Measurements from ENCODE around the gene DPYSL4. TPM values are rescaled to one million over a fixed set of nuclear protein-coding genes. Genes with fewer than 3 reads are reported as not detected.

The DPYSL4 gene
- total and polyA plus RNA-seq, 9 donors: 1.3 to 7.1 (median 4.7) TPM

DNA sequence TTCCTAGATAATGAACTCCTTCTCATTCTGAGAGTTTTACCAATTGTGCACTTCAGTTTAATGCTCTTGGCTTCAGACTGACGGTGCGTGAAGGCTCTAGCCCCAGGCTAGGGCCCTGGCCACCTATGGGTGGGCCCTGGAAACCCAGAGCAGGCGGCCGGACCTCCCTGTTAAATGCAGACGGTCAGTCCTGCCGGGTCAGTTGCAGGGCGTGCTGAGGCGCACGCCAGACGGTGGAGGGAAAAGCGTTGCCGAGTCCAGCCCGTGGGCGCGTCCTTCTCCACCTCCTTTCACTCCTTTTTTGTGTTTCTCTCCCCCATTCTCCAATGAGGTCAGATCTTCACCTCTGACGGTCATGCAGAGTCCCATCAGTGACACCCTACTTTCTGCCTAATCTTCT, 2.3 kb downstream of the DPYSL4 start:
- H3K4me1 ChIP-seq (ENCODE audit: control insufficient read depth, insufficient read depth, low read length): peaks cover 23% of the 10 kb centered on the region
- no peak overlapping the region for H3K4me3 ChIP-seq (ENCODE audit: low read length)
- H3K27ac ChIP-seq (ENCODE audit: low read length): no peak overlapping the region
- H3K9me3 ChIP-seq (replicated peaks; ENCODE audit: control insufficient read depth, low read depth, low read length): no peaks in the 10 kb centered on the region
- DNase-seq: no peak
- WGBS (ENCODE audit: insufficient coverage): 78% methylated on average over 15 of the region's 16 CpGs
- H3K27me3 ChIP-seq (ENCODE audit: control insufficient read depth, insufficient read depth, low read length): peaks cover 58% of the 10 kb centered on the region
- H3K36me3 ChIP-seq (ENCODE audit: control insufficient read depth, insufficient read depth, low read length): no peaks in the 10 kb centered on the region

- 80% methylated on average over 9 of the region's 17 CpGs for WGBS (ENCODE audit: insufficient coverage)
- H3K27me3 ChIP-seq (ENCODE audit: control insufficient read depth, insufficient read depth, low read length): peaks cover 50% of the 10 kb centered on the region
- no peaks in the 10 kb centered on the region for H3K9me3 ChIP-seq (replicated peaks; ENCODE audit: control insufficient read depth, low read depth, low read length)
- H3K27ac ChIP-seq (ENCODE audit: low read length): no peak overlapping the region
- H3K4me1 ChIP-seq (ENCODE audit: control insufficient read depth, insufficient read depth, low read length): peaks cover 23% of the 10 kb centered on the region
- H3K36me3 ChIP-seq (ENCODE audit: control insufficient read depth, insufficient read depth, low read length): no peaks in the 10 kb centered on the region
- no peak for DNase-seq
- H3K4me3 ChIP-seq (ENCODE audit: low read length): no peak overlapping the region
Measured at GRCh38 chr10:132189810-132190422, 3.2 kb downstream of the DPYSL4 start.

DNA sequence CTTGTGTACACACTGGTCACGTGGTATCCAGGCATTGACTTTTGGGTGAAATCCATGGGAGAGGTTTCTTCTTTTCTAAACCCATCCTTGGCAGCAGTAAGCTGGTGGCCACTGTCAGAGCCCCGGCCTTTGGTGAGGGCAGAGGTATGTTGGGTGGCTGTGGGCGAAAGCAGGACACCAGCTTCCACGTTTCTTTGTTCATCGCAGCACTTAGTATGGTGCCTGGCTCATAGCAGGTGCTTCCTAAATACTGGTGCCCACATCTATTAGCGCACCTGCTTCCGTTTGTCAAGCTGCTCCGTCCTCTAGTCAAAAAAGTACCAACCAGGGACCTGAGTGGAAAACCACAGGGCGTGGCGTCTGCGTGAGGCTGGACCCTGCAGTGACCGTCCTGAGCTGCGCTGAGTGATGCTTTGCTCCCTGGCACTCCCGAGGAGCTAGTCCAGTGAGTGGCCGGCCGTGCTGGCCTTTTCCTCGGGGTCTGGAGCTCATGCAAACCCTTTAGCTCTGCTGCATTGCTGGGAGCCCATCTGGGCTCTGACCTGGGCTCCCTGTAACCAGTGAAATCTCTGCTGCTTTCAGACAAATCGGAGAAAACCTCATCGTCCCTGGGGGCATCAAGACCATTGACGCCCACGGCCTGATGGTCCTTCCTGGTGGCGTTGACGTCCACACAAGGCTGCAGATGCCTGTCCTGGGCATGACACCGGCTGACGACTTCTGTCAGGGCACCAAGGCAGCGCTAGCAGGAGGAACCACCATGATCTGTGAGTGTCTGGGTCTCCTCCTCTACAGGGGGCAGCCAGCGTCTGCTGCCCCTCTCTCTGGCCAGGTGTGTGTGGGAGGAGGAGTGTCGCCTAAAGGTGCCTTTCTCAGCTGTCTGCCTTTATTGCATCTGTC, 5.6 kb downstream of the DPYSL4 start:
- Histone ChIP-seq H3K9me3 (replicated peaks; ENCODE audit: control insufficient read depth, low read depth, low read length) (no peaks in the 10 kb centered on the region), H3K27me3 (ENCODE audit: control insufficient read depth, insufficient read depth, low read length) (peaks cover 31% of the 10 kb centered on the region), H3K36me3 (ENCODE audit: control insufficient read depth, insufficient read depth, low read length) (no peaks in the 10 kb centered on the region), H3K27ac (ENCODE audit: low read length) (no peak overlapping the region), H3K4me3 (ENCODE audit: low read length) (no peak overlapping the region), H3K4me1 (ENCODE audit: control insufficient read depth, insufficient read depth, low read length) (peaks cover 19% of the 10 kb centered on the region)
- no peak for DNase-seq
- WGBS (ENCODE audit: insufficient coverage): 93% methylated on average over 22 of the region's 28 CpGs

GRCh38 chr10:132192991-132193665, 6.4 kb downstream of the DPYSL4 start:
- peak; percentile 54 for DNase-seq
- no peak overlapping the region for H3K4me3 ChIP-seq (ENCODE audit: low read length)
- WGBS (ENCODE audit: insufficient coverage): 55% methylated on average over 15 of the region's 18 CpGs
- no peak overlapping the region for H3K27ac ChIP-seq (ENCODE audit: low read length)
- no peaks in the 10 kb centered on the region for H3K36me3 ChIP-seq (ENCODE audit: control insufficient read depth, insufficient read depth, low read length)
- H3K4me1 ChIP-seq (ENCODE audit: control insufficient read depth, insufficient read depth, low read length): peaks cover 14% of the 10 kb centered on the region
- H3K27me3 ChIP-seq (ENCODE audit: control insufficient read depth, insufficient read depth, low read length): peaks cover 23% of the 10 kb centered on the region
- no peaks in the 10 kb centered on the region for H3K9me3 ChIP-seq (replicated peaks; ENCODE audit: control insufficient read depth, low read depth, low read length)

GRCh38 chr10:132193907-132194552, 7.3 kb downstream of the DPYSL4 start:
- Histone ChIP-seq H3K4me3 (ENCODE audit: low read length) (no peak overlapping the region), H3K27ac (ENCODE audit: low read length) (no peak overlapping the region), H3K36me3 (ENCODE audit: control insufficient read depth, insufficient read depth, low read length) (no peaks in the 10 kb centered on the region), H3K4me1 (ENCODE audit: control insufficient read depth, insufficient read depth, low read length) (peaks cover 14% of the 10 kb centered on the region), H3K9me3 (replicated peaks; ENCODE audit: control insufficient read depth, low read depth, low read length) (no peaks in the 10 kb centered on the region), H3K27me3 (ENCODE audit: control insufficient read depth, insufficient read depth, low read length) (peaks cover 14% of the 10 kb centered on the region)
- no peak for DNase-seq
- 85% methylated on average over 19 of the region's 21 CpGs for WGBS (ENCODE audit: insufficient coverage)

GRCh38 chr10:132194726-132195125, 8.0 kb downstream of the DPYSL4 start:
- H3K4me1 ChIP-seq (ENCODE audit: control insufficient read depth, insufficient read depth, low read length): peaks cover 14% of the 10 kb centered on the region
- WGBS (ENCODE audit: insufficient coverage): 95% methylated on average over 13 of the region's 15 CpGs
- H3K27me3 ChIP-seq (ENCODE audit: control insufficient read depth, insufficient read depth, low read length): peaks cover 7% of the 10 kb centered on the region
- H3K36me3 ChIP-seq (ENCODE audit: control insufficient read depth, insufficient read depth, low read length): no peaks in the 10 kb centered on the region
- no peak overlapping the region for H3K4me3 ChIP-seq (ENCODE audit: low read length)
- no peak for DNase-seq
- no peak overlapping the region for H3K27ac ChIP-seq (ENCODE audit: low read length)
- no peaks in the 10 kb centered on the region for H3K9me3 ChIP-seq (replicated peaks; ENCODE audit: control insufficient read depth, low read depth, low read length)

GRCh38 chr10:132195366-132196075, 8.8 kb downstream of the DPYSL4 start:
- no peak for DNase-seq
- H3K9me3 ChIP-seq (replicated peaks; ENCODE audit: control insufficient read depth, low read depth, low read length): no peaks in the 10 kb centered on the region
- H3K27me3 ChIP-seq (ENCODE audit: control insufficient read depth, insufficient read depth, low read length): no peaks in the 10 kb centered on the region
- no peaks in the 10 kb centered on the region for H3K36me3 ChIP-seq (ENCODE audit: control insufficient read depth, insufficient read depth, low read length)
- 87% methylated on average over 12 of the region's 13 CpGs for WGBS (ENCODE audit: insufficient coverage)
- H3K27ac ChIP-seq (ENCODE audit: low read length): no peak overlapping the region
- H3K4me1 ChIP-seq (ENCODE audit: control insufficient read depth, insufficient read depth, low read length): peaks cover 14% of the 10 kb centered on the region
- H3K4me3 ChIP-seq (ENCODE audit: low read length): no peak overlapping the region

DNA sequence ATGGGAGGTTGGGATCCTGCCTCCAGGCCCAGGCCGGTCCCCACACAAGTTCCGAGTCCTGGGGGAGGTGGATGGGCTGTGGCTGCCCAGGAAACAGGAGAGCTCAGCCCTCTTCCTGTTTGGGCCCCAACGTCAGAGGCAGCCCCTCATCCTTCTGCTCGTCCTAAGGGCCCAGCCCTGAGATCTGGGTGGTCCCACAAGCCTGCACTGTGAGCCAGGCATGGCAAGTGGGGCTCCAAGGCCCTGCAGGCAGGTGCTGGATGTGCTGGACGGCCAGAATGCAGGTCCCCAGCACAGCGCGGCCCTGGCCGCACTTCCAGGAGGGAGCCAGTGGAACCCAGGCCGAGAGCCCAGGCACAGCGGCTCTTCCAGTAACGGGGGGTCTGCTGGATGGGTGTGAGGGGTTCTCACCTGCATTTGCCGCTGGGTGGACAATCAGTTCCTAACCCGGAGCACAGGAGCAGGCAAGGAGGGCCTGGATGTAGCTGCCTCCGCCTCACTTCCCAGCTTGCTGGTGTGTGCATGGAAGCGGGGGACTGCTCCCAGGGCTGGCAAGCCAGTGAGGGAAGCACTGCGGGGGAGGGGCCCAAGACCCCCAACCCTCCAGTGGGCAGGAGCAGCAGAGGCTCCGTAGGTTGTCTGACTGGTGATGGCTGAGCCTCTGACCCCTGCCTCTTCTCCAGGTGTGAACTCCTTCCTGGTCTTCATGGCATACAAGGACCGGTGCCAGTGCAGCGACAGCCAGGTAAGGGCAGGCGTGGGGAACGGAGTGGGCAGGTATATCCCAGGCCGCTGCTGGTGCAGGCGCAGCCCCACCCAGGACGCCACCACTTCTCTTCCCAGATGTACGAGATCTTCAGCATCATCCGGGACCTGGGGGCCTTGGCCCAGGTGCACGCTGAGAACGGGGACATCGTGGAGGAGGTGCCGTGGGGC, 9.7 kb downstream of the DPYSL4 start:
- H3K27me3 ChIP-seq (ENCODE audit: control insufficient read depth, insufficient read depth, low read length): no peaks in the 10 kb centered on the region
- WGBS (ENCODE audit: insufficient coverage): 84% methylated on average over 23 of the region's 30 CpGs
- DNase-seq: no peak

More for the DNA sequence above, 9.7 kb downstream of the DPYSL4 start:
- no peak overlapping the region for H3K27ac ChIP-seq (ENCODE audit: low read length)
- H3K36me3 ChIP-seq (ENCODE audit: control insufficient read depth, insufficient read depth, low read length): no peaks in the 10 kb centered on the region
- H3K4me1 ChIP-seq (ENCODE audit: control insufficient read depth, insufficient read depth, low read length): peaks cover 14% of the 10 kb centered on the region
- no peak overlapping the region for H3K4me3 ChIP-seq (ENCODE audit: low read length)
- no peaks in the 10 kb centered on the region for H3K9me3 ChIP-seq (replicated peaks; ENCODE audit: control insufficient read depth, low read depth, low read length)
